CD14-positive monocyte (primary cell): Measurements from ENCODE around the gene COL27A1. TPM values are rescaled to one million over a fixed set of nuclear protein-coding genes. Genes with fewer than 3 reads are reported as not detected.

ENCODE experiments used
- DNase-seq, 3 donors: peaks; one replicate each; pipeline ENCODE4 v3.0.0-alpha.2; 2011 to 2022
- H2AFZ ChIP-seq: 2 replicates; pipeline ENCODE4 v1.6.0; 2012; ENCODE audit warnings: mild to moderate bottlenecking, low read depth, low read length, inconsistent platforms; ENCODE audit not compliant: insufficient read depth, poor library complexity, severe bottlenecking
- H3K27ac ChIP-seq, 2 donors: 1 replicate in 1 of 2; 2 replicates in 1 of 2; pipeline ENCODE4 v1.5.1; 2012 to 2013; ENCODE audit warnings: low read length in 2 of 2, control low read depth in 1 of 2, inconsistent platforms in 1 of 2, low read depth in 1 of 2, mild to moderate bottlenecking in 1 of 2
- H3K27me3 ChIP-seq, 2 donors: one replicate each; pipeline versions ENCODE4 v1.6.0 to v1.6.1; 2011 to 2013; ENCODE audit warnings: low read length in 2 of 2; ENCODE audit not compliant: control insufficient read depth in 2 of 2, insufficient read depth in 2 of 2
- H3K36me3 ChIP-seq, 2 donors: replicated peaks in 1 of 2; 1 replicate in 1 of 2; 2 replicates in 1 of 2; pipeline versions ENCODE4 v1.5.1 to v1.6.1; 2012 to 2013; ENCODE audit warnings: low read length in 2 of 2, control low read depth in 1 of 2, inconsistent platforms in 1 of 2, mild to moderate bottlenecking in 1 of 2; ENCODE audit not compliant: insufficient read depth in 2 of 2, control insufficient read depth in 1 of 2
- H3K4me1 ChIP-seq, 2 donors: 1 replicate in 1 of 2; 2 replicates in 1 of 2; pipeline versions ENCODE4 v1.5.1 to v1.6.1; 2012 to 2013; ENCODE audit warnings: low read length in 2 of 2, control low read depth in 1 of 2, inconsistent platforms in 1 of 2, mild to moderate bottlenecking in 1 of 2, moderate library complexity in 1 of 2; ENCODE audit not compliant: insufficient read depth in 2 of 2, control insufficient read depth in 1 of 2
- H3K4me2 ChIP-seq: replicated peaks from 2 replicates; pipeline ENCODE3; 2012; ENCODE audit warnings: low read length, moderate library complexity, mild to moderate bottlenecking; ENCODE audit not compliant: poor library complexity, severe bottlenecking; ENCODE audit errors: extremely low read depth
- H3K4me3 ChIP-seq, 3 experiments: fragments of 200-600 bp in 1 of 3; sonication (generic) in 1 of 3; replicated peaks in 1 of 3; 1 replicate in 2 of 3; 2 replicates in 1 of 3; pipeline ENCODE4 v1.5.1; 2011 to 2013; ENCODE audit warnings: low read length in 3 of 3, mild to moderate bottlenecking in 3 of 3, control low read depth in 2 of 3, low read depth in 2 of 3, inconsistent platforms in 1 of 3, moderate library complexity in 1 of 3
- H3K79me2 ChIP-seq: 2 replicates; pipeline ENCODE4 v1.6.0; 2012; ENCODE audit warnings: mild to moderate bottlenecking, control low read depth, inconsistent platforms, low read length, moderate library complexity; ENCODE audit not compliant: insufficient read depth
- H3K9ac ChIP-seq: 2 replicates; pipeline ENCODE4 v1.6.0; 2017; ENCODE audit warnings: low read length, mild to moderate bottlenecking; ENCODE audit not compliant: insufficient read depth, poor library complexity, severe bottlenecking
- H3K9me3 ChIP-seq, 2 donors: replicated peaks in 1 of 2; 1 replicate in 1 of 2; 2 replicates in 1 of 2; pipeline versions ENCODE4 v1.5.1 to v1.6.1; 2012 to 2013; ENCODE audit warnings: low read length in 2 of 2, control low read depth in 1 of 2; ENCODE audit not compliant: control insufficient read depth in 1 of 2, insufficient read depth in 1 of 2
- H4K20me1 ChIP-seq: 2 replicates; pipeline ENCODE4 v1.6.0; 2012; ENCODE audit warnings: mild to moderate bottlenecking, low read length, control low read depth, moderate library complexity; ENCODE audit not compliant: insufficient read depth
- H3K27ac Mint-ChIP-seq, 7 donors: one replicate each; pipeline ENCODE4 v1.8.0; 2020; ENCODE audit warnings: mild to moderate bottlenecking in 7 of 7, mixed read lengths in 7 of 7, moderate library complexity in 6 of 7, inconsistent platforms in 2 of 7
- H3K27me3 Mint-ChIP-seq, 3 donors: one replicate each; pipeline ENCODE4 v1.8.0; 2021 to 2022; ENCODE audit warnings: low read depth in 3 of 3, mild to moderate bottlenecking in 3 of 3, mixed read lengths in 3 of 3, moderate library complexity in 3 of 3, inconsistent platforms in 1 of 3
- H3K36me3 Mint-ChIP-seq, 2 donors: one replicate each; pipeline ENCODE4 v1.8.0; 2020; ENCODE audit warnings: mixed read lengths in 2 of 2, inconsistent platforms in 1 of 2, mild to moderate bottlenecking in 1 of 2
- H3K4me1 Mint-ChIP-seq: one replicate; pipeline ENCODE4 v1.8.0; 2020; ENCODE audit warnings: mild to moderate bottlenecking, mixed read lengths
- H3K4me3 Mint-ChIP-seq, 2 donors: one replicate each; pipeline ENCODE4 v1.8.0; 2020; ENCODE audit warnings: mild to moderate bottlenecking in 2 of 2, mixed read lengths in 2 of 2, moderate library complexity in 1 of 2
- H3K9me3 Mint-ChIP-seq, 7 donors: one replicate each; pipeline ENCODE4 v1.8.0; 2020 to 2022; ENCODE audit warnings: mixed read lengths in 7 of 7, mild to moderate bottlenecking in 6 of 7, moderate library complexity in 6 of 7, inconsistent platforms in 2 of 7
- WGBS: methylation state at CpG from one replicate; pipeline ENCODE4 v1.1.5; 2013; ENCODE audit warnings: missing lambda C conversion rate; ENCODE audit not compliant: insufficient coverage; 5-methylcytosine and 5-hydroxymethylcytosine counted together
- intact Hi-C, 2 donors: fragments of 100-400 bp; cut with micrococcal nuclease; formaldehyde crosslinking; loops; one replicate each; pipeline versions ENCODE4 v1.15.0 to v1.15.1; 2023
- polyA plus RNA-seq, 3 donors: library from polyadenylated mRNA; depleted of rRNA in 1 of 3; unstranded in 2 of 3; stranded (reverse) in 1 of 3; fragments of 300-500 nt in 2 of 3; fragments of >200 nt in 1 of 3; fragmentation: Illumina TruSeq in 2 of 3; gene quantifications; 1 replicate in 2 of 3; 2 replicates in 1 of 3; pipeline ENCODE4 v1.2.3, GENCODE V29; 2012 to 2021
- TF ChIP-seq, protein P1 (sequence below): fragments of 200-600 bp; IDR thresholded peaks from one replicate; pipeline ENCODE4 v1.8.0; 2022; ENCODE audit warnings: antibody characterized with exemption, mild to moderate bottlenecking

Gene COL27A1
- polyA plus RNA-seq, 3 donors = 0.03 TPM; not detected in 2

DNA sequence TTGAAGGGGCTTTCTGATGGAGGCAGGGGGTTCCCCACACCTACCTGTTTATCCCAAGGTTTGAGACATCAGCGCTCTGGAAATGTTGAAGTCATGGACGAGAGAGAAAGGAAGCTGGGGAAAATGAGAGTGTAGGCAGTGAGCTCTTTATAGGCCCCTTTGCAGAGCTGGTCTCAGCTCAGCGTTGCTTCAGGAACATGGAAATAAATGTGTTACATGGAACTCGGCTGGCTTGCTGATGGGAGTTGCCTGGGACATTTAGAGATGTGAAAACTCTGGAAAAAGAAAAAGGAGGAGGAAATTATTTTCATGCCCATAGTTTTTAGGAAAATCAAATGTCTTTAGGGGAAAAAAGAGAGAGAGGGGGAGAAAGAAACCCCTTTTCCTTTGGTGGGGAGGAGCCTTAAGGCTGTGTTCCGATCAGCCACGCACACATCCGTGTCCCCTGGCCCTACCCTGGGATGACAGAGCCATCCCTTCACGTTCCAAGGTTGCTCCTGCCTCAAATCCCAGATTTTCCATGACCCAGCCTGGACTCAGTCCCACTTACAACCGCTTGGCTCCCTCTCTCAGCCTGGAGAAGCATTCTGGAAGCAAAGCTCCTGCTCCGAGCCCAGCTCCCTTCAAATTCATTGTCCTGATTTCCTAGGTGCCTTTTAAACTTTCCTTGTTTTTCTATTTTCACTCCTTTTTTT lies 78.3 kb downstream of the COL27A1 start:
- Histone ChIP-seq H3K4me1 (no peaks in the 10 kb centered on the region), H3K4me3 (no peak overlapping the region), H3K9me3 (no peaks in the 10 kb centered on the region), H3K4me2 (no peak overlapping the region), H4K20me1 (no peaks in the 10 kb centered on the region), H3K27me3 (no peaks in the 10 kb centered on the region), H3K27ac (no peak overlapping the region), H2AFZ (no peak overlapping the region), H3K9ac (no peak overlapping the region), H3K79me2 (no peaks in the 10 kb centered on the region), H3K36me3 (no peaks in the 10 kb centered on the region)
- DNase-seq = no peak
- Mint-ChIP-seq H3K4me3 (peak overlapping the region in 1 of 2 donors; percentile 31), H3K9me3 (no peaks in the 10 kb centered on the region), H3K27ac (no peak overlapping the region), H3K4me1 (peaks cover 2% of the 10 kb centered on the region), H3K27me3 (peaks cover 4 to 14% (median 4%) of the 10 kb centered on the region in 3 donors), H3K36me3 (no peaks in the 10 kb centered on the region)
- 96% methylated on average over 7 of the region's 10 CpGs for WGBS
- intact Hi-C loops = no loop called here
- TF ChIP-seq, protein P1, sequence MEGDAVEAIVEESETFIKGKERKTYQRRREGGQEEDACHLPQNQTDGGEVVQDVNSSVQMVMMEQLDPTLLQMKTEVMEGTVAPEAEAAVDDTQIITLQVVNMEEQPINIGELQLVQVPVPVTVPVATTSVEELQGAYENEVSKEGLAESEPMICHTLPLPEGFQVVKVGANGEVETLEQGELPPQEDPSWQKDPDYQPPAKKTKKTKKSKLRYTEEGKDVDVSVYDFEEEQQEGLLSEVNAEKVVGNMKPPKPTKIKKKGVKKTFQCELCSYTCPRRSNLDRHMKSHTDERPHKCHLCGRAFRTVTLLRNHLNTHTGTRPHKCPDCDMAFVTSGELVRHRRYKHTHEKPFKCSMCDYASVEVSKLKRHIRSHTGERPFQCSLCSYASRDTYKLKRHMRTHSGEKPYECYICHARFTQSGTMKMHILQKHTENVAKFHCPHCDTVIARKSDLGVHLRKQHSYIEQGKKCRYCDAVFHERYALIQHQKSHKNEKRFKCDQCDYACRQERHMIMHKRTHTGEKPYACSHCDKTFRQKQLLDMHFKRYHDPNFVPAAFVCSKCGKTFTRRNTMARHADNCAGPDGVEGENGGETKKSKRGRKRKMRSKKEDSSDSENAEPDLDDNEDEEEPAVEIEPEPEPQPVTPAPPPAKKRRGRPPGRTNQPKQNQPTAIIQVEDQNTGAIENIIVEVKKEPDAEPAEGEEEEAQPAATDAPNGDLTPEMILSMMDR = no peak

DNA sequence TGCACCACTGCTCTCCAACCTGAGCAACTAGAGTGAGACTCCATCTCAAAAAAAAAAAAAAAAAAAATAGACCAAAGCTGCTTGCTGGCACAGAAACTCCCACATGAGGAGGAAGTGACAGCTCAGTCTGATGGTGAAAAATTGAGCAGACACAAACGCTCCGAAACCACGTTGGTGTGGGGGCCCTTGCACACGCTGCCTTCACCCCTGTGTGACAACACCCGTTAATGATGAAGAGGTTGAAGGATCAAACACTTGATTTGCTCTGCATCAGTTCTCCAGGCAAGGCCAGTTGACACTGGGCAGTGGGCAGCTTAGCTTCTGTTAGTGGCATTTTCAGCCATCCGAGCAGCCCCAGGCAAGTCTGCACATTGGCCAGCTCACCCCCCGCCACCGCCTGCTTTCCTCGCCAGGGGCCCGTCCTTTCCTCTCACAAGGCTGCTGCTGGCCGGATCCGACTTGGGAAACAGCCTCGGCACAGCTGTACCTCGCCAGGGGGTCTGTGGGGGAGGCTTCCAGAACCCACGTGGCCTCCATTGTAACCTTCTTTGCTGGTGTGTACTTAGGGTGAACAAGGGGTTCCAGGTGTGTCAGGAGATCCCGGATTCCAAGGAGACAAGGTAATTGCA lies 79.8 kb downstream of the COL27A1 start:
- H3K4me3 Mint-ChIP-seq = no peak overlapping the region
- Histone ChIP-seq H3K9ac (no peak overlapping the region), H3K79me2 (no peaks in the 10 kb centered on the region), H3K4me2 (no peak overlapping the region), H3K27ac (no peak overlapping the region), H3K36me3 (no peaks in the 10 kb centered on the region), H3K4me1 (no peaks in the 10 kb centered on the region), H3K27me3 (no peaks in the 10 kb centered on the region), H2AFZ (no peak overlapping the region), H3K9me3 (no peaks in the 10 kb centered on the region), H3K4me3 (no peak overlapping the region), H4K20me1 (no peaks in the 10 kb centered on the region)
- TF ChIP-seq, protein P1 = no peak
- no peak overlapping the region for H3K27ac Mint-ChIP-seq
- peaks cover 6 to 14% (median 7%) of the 10 kb centered on the region in 3 donors for H3K27me3 Mint-ChIP-seq
- H3K36me3 Mint-ChIP-seq = no peaks in the 10 kb centered on the region
- H3K4me1 Mint-ChIP-seq = peaks cover 2% of the 10 kb centered on the region
- no peak for DNase-seq
- no peaks in the 10 kb centered on the region for H3K9me3 Mint-ChIP-seq
- WGBS = 50% methylated on average over 8 of the region's 16 CpGs
- intact Hi-C loops = no loop called here
